ENCODE results near the gene NPEPL1.

Gene NPEPL1

DNA sequence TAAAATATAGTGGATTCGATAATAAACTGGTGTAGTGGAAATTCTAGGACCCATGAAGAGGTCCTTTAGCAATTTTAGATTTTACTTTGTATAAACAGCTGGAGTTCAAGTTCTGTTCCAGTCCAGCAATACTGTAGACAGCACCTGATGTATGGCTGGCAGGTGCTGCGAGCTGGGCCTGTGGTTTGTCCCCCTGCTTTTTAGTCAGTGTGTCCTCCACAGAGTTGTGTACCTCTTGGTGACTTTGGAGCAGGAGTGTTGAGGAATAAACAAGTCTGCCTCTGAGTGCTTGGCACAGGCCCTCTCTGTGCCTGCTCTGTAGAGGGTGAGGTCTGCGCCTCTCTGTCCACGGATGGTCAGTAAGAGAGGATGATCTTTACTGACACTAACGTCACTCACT, 27.7 kb upstream of the NPEPL1 start:
- DNase-seq (ENCODE audit: low read depth), result no peak
- no peak overlapping the region for H3K4me3 ChIP-seq (ENCODE audit: low read depth, low read length)
- TF ChIP-seq, protein P1, sequence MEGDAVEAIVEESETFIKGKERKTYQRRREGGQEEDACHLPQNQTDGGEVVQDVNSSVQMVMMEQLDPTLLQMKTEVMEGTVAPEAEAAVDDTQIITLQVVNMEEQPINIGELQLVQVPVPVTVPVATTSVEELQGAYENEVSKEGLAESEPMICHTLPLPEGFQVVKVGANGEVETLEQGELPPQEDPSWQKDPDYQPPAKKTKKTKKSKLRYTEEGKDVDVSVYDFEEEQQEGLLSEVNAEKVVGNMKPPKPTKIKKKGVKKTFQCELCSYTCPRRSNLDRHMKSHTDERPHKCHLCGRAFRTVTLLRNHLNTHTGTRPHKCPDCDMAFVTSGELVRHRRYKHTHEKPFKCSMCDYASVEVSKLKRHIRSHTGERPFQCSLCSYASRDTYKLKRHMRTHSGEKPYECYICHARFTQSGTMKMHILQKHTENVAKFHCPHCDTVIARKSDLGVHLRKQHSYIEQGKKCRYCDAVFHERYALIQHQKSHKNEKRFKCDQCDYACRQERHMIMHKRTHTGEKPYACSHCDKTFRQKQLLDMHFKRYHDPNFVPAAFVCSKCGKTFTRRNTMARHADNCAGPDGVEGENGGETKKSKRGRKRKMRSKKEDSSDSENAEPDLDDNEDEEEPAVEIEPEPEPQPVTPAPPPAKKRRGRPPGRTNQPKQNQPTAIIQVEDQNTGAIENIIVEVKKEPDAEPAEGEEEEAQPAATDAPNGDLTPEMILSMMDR (IDR thresholded peaks at IDR 0.05; ENCODE audit: control insufficient read depth, extremely low read depth, insufficient read depth), result no peak

DNA sequence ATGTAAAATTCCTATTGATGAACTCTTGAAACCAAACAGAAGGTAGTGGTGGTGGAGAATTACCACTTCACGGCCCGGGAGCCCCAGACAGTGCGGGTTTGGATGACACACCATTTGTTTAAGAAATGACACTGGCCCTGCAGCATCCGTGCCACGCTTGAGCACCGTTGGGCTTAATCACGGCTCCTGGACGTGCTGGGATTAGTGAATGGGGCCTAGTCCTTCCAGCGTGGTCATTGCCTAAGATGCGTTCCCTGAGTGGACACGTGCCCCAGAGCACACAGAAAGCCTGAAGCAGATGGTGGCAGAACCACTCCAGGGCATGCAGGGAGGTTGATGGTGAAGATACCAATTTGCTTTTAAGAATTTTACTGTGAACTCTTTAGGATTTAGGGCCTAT, 27.0 kb upstream of the NPEPL1 start:
- no peak overlapping the region for H3K4me3 ChIP-seq (ENCODE audit: low read depth, low read length)
- DNase-seq (ENCODE audit: low read depth), result no peak
- TF ChIP-seq, protein P1 (IDR thresholded peaks at IDR 0.05; ENCODE audit: control insufficient read depth, extremely low read depth, insufficient read depth), result no peak

DNA sequence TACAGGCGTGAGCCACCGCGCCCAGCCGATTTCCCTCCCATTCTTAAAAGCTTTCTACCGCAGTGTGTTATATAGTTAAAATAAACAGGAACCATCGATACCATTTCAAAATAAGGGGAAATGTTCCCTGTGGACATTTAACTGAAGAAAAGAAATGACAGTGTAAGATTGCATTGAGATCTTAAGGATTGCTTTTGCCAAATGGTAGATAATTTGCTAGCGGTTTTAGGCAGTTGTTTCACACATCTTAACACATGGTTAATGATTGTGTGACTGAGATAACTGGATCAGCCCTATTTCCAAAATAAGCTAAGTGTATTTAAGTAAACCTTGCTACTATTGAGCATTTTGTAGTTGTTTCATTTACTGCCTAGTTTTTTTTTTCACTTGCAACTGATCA, 25.9 kb upstream of the NPEPL1 start:
- TF ChIP-seq, protein P1 (IDR thresholded peaks at IDR 0.05; ENCODE audit: control insufficient read depth, extremely low read depth, insufficient read depth), result no peak
- no peak overlapping the region for H3K4me3 ChIP-seq (ENCODE audit: low read depth, low read length)
- DNase-seq (ENCODE audit: low read depth), result no peak

DNA sequence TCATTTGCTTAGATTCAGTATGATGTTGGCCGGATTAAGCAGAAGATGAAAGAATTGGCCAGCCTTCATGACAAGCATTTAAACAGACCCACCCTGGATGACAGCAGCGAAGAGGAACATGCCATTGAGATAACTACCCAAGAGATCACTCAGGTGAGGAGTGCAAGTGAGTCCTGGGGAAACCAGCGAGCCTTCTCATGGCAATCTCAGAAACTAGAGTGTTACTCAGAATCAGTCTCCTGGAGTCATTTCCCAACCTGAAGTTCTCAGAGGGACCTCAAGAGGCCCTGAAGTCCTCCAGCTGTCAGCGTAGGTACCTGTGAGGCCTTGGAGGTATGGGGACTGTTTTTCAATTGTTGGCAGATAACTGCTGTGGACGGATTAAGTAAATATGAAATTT, 24.6 kb upstream of the NPEPL1 start:
- TF ChIP-seq, protein P1 (IDR thresholded peaks at IDR 0.05; ENCODE audit: control insufficient read depth, extremely low read depth, insufficient read depth), result no peak
- no peak overlapping the region for H3K4me3 ChIP-seq (ENCODE audit: low read depth, low read length)
- DNase-seq (ENCODE audit: low read depth), result no peak

DNA sequence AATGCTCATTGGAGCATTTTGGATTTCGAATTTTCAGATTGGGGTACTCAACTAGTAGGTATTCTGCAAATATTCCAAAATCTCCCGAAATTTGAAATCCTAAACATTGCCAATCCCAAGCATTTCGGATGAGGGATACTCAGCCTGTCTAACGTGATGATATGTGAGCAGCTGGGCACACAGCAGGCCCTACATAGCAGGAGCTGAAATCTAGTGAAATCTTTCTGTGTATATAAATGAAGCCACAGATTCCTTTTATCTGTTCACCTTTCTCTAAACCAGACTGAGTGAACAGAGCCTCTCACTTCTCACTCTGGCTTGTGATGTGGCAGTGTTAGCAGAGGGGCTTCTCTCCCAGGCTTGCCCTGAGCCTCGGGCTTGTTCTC, 23.7 kb upstream of the NPEPL1 start:
- no peak for DNase-seq (ENCODE audit: low read depth)
- H3K4me3 ChIP-seq (ENCODE audit: low read depth, low read length), result no peak overlapping the region
- TF ChIP-seq, protein P1 (IDR thresholded peaks at IDR 0.05; ENCODE audit: control insufficient read depth, extremely low read depth, insufficient read depth), result no peak

DNA sequence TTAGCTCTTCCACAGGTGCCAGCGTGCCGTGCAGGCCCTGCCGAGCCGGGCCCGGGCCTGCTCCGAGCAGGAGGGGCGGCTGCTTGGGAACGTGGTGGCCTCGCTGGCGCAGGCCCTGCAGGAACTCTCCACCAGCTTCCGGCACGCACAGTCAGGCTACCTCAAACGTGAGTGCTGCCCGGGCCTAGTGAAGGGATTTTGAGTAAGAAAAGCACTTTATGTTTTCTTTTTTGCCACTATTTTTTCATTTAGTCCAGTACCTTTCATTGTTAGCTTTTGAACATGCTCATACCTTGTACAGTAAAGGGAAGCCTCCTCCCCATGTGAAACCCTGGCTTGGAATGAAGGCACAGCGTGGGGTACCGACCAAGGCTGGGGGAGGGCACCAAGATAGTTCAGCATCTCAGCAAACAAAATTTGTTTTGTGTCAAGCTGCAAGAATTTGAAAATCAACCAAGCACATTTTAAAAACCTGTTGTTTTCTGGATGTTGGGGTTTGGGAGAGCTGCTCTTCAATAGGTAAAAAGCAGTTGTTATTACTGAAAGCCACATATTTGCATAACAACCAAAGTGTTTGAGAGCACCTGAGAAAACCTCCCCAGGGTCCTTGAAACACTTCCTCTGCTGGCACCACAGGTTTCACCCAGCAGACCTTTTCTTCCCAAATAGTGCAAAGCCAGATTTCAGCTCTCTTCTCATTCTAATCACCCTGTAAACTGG, 23.2 kb upstream of the NPEPL1 start:
- TF ChIP-seq, protein P1 (IDR thresholded peaks at IDR 0.05; ENCODE audit: control insufficient read depth, extremely low read depth, insufficient read depth), result no peak
- H3K4me3 ChIP-seq (ENCODE audit: low read depth, low read length), result no peak overlapping the region
- no peak for DNase-seq (ENCODE audit: low read depth)

DNA sequence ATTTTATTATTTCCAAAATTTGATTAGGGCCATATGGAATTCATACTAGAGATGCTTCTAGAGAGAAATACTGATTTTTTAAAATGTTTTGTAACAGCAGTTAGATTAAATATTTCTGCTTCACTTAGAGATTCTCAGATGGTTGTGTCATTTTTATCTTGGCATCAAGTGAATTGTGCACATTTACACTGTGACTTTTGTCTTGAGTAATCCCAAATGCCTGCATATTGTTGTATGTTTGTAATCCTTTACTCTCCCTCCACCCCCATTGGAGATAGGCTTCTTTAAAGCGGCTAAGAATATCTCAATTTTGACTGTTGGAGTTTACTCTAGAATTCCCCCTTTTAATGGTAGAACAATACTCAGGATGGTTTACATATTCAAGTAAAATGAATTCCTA, 22.5 kb upstream of the NPEPL1 start:
- no peak overlapping the region for H3K4me3 ChIP-seq (ENCODE audit: low read depth, low read length)
- no peak for DNase-seq (ENCODE audit: low read depth)
- TF ChIP-seq, protein P1 (IDR thresholded peaks at IDR 0.05; ENCODE audit: control insufficient read depth, extremely low read depth, insufficient read depth), result no peak
